Upper lobe of left lung (tissue), 6 donors: Measurements from ENCODE around the gene FBH1. TPM values are rescaled to one million over a fixed set of nuclear protein-coding genes. Genes with fewer than 3 reads are reported as not detected.

Source experiments
- ATAC-seq, 2 donors: fragments of 200-7000 bp; cut with Tn5 transposase; one replicate each; pipeline ENCODE4 v1.9.1; 2022; ENCODE audit warnings: mild to moderate bottlenecking in 2 of 2, moderate library complexity in 2 of 2; ENCODE audit not compliant: low FRiP score in 2 of 2
- DNase-seq, 2 donors: peaks; one replicate each; pipeline ENCODE4 v3.0.0-alpha.2; 2019 to 2020
- H3K27ac ChIP-seq, 4 donors: fragments of 200-600 bp; sonication (generic); one replicate each; pipeline ENCODE4 v1.5.1; 2016 to 2019
- H3K27me3 ChIP-seq, 4 donors: fragments of 200-600 bp; sonication (generic); one replicate each; pipeline ENCODE4 v1.5.1; 2017 to 2019
- H3K36me3 ChIP-seq, 4 donors: fragments of 200-600 bp; sonication (generic); one replicate each; pipeline ENCODE4 v1.5.1; 2016 to 2019
- H3K4me1 ChIP-seq, 4 donors: fragments of 200-600 bp; sonication (generic); one replicate each; pipeline ENCODE4 v1.5.1; 2018 to 2019
- H3K4me3 ChIP-seq, 4 donors: fragments of 200-600 bp; sonication (generic); one replicate each; pipeline ENCODE4 v1.5.1; 2017 to 2019; ENCODE audit warnings: mild to moderate bottlenecking in 2 of 4, moderate library complexity in 1 of 4
- H3K9me3 ChIP-seq, 4 donors: fragments of 200-600 bp; sonication (generic); one replicate each; pipeline ENCODE4 v1.5.1; 2018 to 2019
- CTCF ChIP-seq, 6 experiments: fragments of 450-650 bp in 4 of 6; fragments of 200-600 bp in 2 of 6; sonication (generic) in 2 of 6; IDR thresholded peaks; one replicate each; pipeline ENCODE4 v1.5.1; 2016 to 2019; ENCODE audit warnings: antibody characterized with exemption in 6 of 6
- EP300 ChIP-seq, 4 donors: sonication (generic); formaldehyde crosslinking; IDR thresholded peaks; one replicate each; pipeline ENCODE4 v1.5.1; 2017; ENCODE audit warnings: antibody characterized with exemption in 4 of 4, control low read depth in 2 of 4
- POLR2A ChIP-seq, 4 donors: fragments of 450-650 bp; IDR thresholded peaks; one replicate each; pipeline ENCODE4 v1.5.1; 2016 to 2017; ENCODE audit warnings: antibody characterized with exemption in 4 of 4, mild to moderate bottlenecking in 2 of 4
- POLR2AphosphoS5 ChIP-seq, 2 donors: sonication (generic); formaldehyde crosslinking; IDR thresholded peaks; one replicate each; pipeline ENCODE4 v1.5.1; 2017; ENCODE audit warnings: antibody characterized with exemption in 2 of 2
- WGBS, 2 donors: methylation state at CpG; one replicate each; pipeline ENCODE4 v1.1.5; 2017 to 2018; 5-methylcytosine and 5-hydroxymethylcytosine counted together
- total RNA-seq, 6 donors: library from RNA; depleted of rRNA in 4 of 6; stranded (reverse); fragments of >200 nt in 4 of 6; gene quantifications; one replicate each; pipeline versions ENCODE4 v1.1.0 to v1.2.1, GENCODE V29; 2016 to 2021
- donor health status: DM: no; HTN: no; CAD: no; lungs with moderate emphysema.
- donor health status: DM: no; HTN: yes; CAD: no; lungs with severe emphysema.

FBH1 gene
- total RNA-seq, 6 donors from 2014 or later, result 62.4 to 186 (median 77.4) TPM

GRCh38 chr10:5941579-5941978 is 51.5 kb downstream of the FBH1 start:
- ATAC-seq (no peak), DNase-seq (no peak)
- Histone ChIP-seq H3K4me1 (peaks cover 38 to 53% (median 48%) of the 10 kb centered on the region in 4 donors), H3K36me3 (peaks cover 6 to 24% (median 19%) of the 10 kb centered on the region in 4 donors), H3K27me3 (no peaks in the 10 kb centered on the region), H3K27ac (peak overlapping the region; percentile 82 to 93 (median 86)), H3K9me3 (no peaks in the 10 kb centered on the region), H3K4me3 (no peak overlapping the region)
- no peak for TF ChIP-seq EP300 (IDR thresholded peaks at IDR 0.05)
- TF ChIP-seq POLR2A (IDR thresholded peaks at IDR 0.05), result no peak
- peak in 1 of 2 donors; percentile 8 for TF ChIP-seq POLR2AphosphoS5 (IDR thresholded peaks at IDR 0.05)
- WGBS, 2 donors, result 70 to 75% methylated on average over 7 of the region's 7 CpGs

GRCh38 chr10:5942001-5942400 is 52.0 kb downstream of the FBH1 start:
- no peak for ATAC-seq
- TF ChIP-seq CTCF (IDR thresholded peaks at IDR 0.05) (no peak), POLR2AphosphoS5 (IDR thresholded peaks at IDR 0.05) (no peak), EP300 (IDR thresholded peaks at IDR 0.05) (no peak), POLR2A (IDR thresholded peaks at IDR 0.05) (no peak)
- H3K4me1 ChIP-seq, result peaks cover 43 to 57% (median 52%) of the 10 kb centered on the region in 4 donors

GRCh38 chr10:5942474-5942873 is 52.4 kb downstream of the FBH1 start:
- peak; percentile 30 to 57 for ATAC-seq
- peak; percentile 69 to 74 for DNase-seq
- Histone ChIP-seq H3K36me3 (peaks cover 0 to 15% (median 10%) of the 10 kb centered on the region in 4 donors), H3K9me3 (no peaks in the 10 kb centered on the region), H3K4me3 (peak overlapping the region in 1 of 4 donors; percentile 22), H3K27ac (peak overlapping the region; percentile 82 to 93 (median 86)), H3K4me1 (peaks cover 47 to 62% (median 57%) of the 10 kb centered on the region in 4 donors), H3K27me3 (no peaks in the 10 kb centered on the region)
- TF ChIP-seq EP300 (IDR thresholded peaks at IDR 0.05) (peak in 1 of 4 donors; percentile 12), POLR2AphosphoS5 (IDR thresholded peaks at IDR 0.05) (peak; percentile 61 to 66), CTCF (IDR thresholded peaks at IDR 0.05) (no peak), POLR2A (IDR thresholded peaks at IDR 0.05) (peak in 1 of 4 donors; percentile 36)
- 53 to 77% methylated on average over 14 to 16 of the region's 16 CpGs for WGBS, 2 donors

More at GRCh38 chr10:5942001-5942400, 52.0 kb downstream of the FBH1 start:
- Histone ChIP-seq H3K4me3 (peak overlapping the region in 1 of 4 donors; percentile 22), H3K27me3 (no peaks in the 10 kb centered on the region), H3K36me3 (peaks cover 2 to 20% (median 15%) of the 10 kb centered on the region in 4 donors), H3K9me3 (no peaks in the 10 kb centered on the region), H3K27ac (peak overlapping the region; percentile 82 to 93 (median 86))
- 75% methylated on average over 7 to 10 of the region's 13 CpGs for WGBS, 2 donors
- DNase-seq, result peak in 1 of 2 donors; percentile 56

GRCh38 chr10:5943536-5943935 is 53.5 kb downstream of the FBH1 start:
- H3K4me1 ChIP-seq, result peaks cover 49 to 63% (median 58%) of the 10 kb centered on the region in 4 donors
- H3K27ac ChIP-seq, result peak overlapping the region; percentile 82 to 93 (median 86)
- no peaks in the 10 kb centered on the region for H3K27me3 ChIP-seq
- DNase-seq (peak; percentile 36 to 81), ATAC-seq (peak; percentile 65 to 79)
- peak overlapping the region in 2 of 4 donors; percentile 44 to 45 for H3K4me3 ChIP-seq
- H3K9me3 ChIP-seq, result no peaks in the 10 kb centered on the region
- peak; percentile 33 to 61 for TF ChIP-seq POLR2AphosphoS5 (IDR thresholded peaks at IDR 0.05)
- no peak for TF ChIP-seq CTCF (IDR thresholded peaks at IDR 0.05)
- no peak for TF ChIP-seq EP300 (IDR thresholded peaks at IDR 0.05)
- TF ChIP-seq POLR2A (IDR thresholded peaks at IDR 0.05), result peak in 1 of 4 donors; percentile 39
- 27 to 28% methylated on average over 8 to 15 of the region's 15 CpGs for WGBS, 2 donors
- peaks cover 0 to 6% (median 1%) of the 10 kb centered on the region in 4 donors for H3K36me3 ChIP-seq

GRCh38 chr10:5944389-5945189 is 54.5 kb downstream of the FBH1 start:
- ATAC-seq (peak; percentile 44 to 87), DNase-seq (peak in 1 of 2 donors; percentile 61)
- TF ChIP-seq CTCF (IDR thresholded peaks at IDR 0.05), result no peak
- peak in 1 of 4 donors; percentile 39 for TF ChIP-seq EP300 (IDR thresholded peaks at IDR 0.05)
- peak; percentile 44 to 77 for TF ChIP-seq POLR2AphosphoS5 (IDR thresholded peaks at IDR 0.05)
- peak in 1 of 4 donors; percentile 35 for TF ChIP-seq POLR2A (IDR thresholded peaks at IDR 0.05)
- Histone ChIP-seq H3K27ac (peak overlapping the region; percentile 82 to 93 (median 86)), H3K9me3 (no peaks in the 10 kb centered on the region), H3K36me3 (no peaks in the 10 kb centered on the region), H3K4me3 (peak overlapping the region; percentile 26 to 45 (median 39)), H3K27me3 (no peaks in the 10 kb centered on the region), H3K4me1 (peaks cover 55 to 71% (median 66%) of the 10 kb centered on the region in 4 donors)
- WGBS, 2 donors, result 48 to 56% methylated on average over 7 of the region's 7 CpGs
